Renal cortical epithelial cell (primary cell): Measurements from ENCODE around the gene MAP3K21. TPM values are rescaled to one million over a fixed set of nuclear protein-coding genes. Genes with fewer than 3 reads are reported as not detected.

ENCODE experiments used
- DNase-seq: peaks from one replicate; pipeline ENCODE4 v3.0.0-alpha.2; 2011; ENCODE audit warnings: low read depth
- total RNA-seq: library from RNA; depleted of rRNA; stranded (reverse); fragments of >200 nt; gene quantifications from 2 replicates; pipeline ENCODE4 v1.2.3, GENCODE V29; 2014

Gene MAP3K21
- total RNA-seq, 1 donor from 2014 or later = 24.8 TPM

DNA sequence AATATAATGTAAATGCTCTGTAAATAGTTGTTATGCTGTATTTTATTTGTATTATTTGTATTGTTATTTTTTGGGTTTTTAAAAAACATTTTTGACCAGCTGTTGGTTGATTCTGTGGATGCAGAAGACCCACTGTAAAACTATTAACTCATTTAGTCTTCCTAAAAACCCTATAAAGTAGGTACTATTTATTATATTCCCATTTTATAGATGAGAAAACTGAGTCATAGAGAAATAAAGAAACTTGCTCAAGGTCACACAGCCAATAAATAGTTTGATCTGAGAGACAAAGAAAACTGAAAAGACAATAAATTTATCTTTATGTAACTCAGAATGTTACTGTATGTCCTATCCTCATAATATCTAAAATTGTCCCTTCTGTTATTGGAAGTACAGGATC, 1.2 kb upstream of the MAP3K21 start:
- DNase-seq = no peak

DNA sequence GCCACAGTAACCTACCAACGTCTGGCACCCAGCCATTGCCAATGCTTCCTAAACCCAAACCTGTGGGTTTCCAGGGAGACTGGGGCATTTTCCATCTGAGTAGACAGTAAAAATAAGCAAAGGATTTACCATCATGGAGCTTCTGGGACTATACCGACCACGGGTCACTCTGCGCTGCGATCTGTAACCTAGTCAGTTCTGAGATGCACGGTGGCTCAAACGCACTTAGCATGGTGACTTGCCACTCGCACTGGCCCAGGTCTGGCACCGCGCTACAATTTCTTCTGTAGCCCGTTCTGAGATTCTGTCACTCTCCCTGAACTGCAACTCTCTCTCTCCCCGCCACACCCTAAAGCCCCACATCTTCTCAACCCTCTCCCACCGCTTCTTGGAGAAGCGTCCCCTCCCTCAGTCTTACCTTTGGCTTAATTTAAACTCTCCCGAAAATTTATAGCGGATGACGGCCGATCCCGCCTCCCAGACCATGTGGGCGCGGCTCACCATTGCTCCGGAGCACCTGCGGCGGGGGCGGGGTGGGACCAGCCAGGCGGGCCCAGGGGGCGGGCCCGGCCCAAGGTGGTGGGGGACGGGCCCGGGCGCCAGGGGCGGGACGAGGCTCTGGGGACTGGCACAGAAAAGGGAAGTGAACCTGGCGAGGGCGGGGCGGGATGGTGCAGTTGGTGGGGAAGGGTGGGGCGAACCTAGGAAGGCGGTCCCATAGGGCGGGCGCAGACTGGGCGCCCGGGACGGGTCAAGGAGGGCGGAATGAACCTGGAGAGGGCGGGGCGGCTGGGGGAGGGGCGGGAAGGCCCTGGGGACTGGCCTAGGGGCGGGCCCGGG, 493 bp upstream of the MAP3K21 start:
- DNase-seq = peak; percentile 76

DNA sequence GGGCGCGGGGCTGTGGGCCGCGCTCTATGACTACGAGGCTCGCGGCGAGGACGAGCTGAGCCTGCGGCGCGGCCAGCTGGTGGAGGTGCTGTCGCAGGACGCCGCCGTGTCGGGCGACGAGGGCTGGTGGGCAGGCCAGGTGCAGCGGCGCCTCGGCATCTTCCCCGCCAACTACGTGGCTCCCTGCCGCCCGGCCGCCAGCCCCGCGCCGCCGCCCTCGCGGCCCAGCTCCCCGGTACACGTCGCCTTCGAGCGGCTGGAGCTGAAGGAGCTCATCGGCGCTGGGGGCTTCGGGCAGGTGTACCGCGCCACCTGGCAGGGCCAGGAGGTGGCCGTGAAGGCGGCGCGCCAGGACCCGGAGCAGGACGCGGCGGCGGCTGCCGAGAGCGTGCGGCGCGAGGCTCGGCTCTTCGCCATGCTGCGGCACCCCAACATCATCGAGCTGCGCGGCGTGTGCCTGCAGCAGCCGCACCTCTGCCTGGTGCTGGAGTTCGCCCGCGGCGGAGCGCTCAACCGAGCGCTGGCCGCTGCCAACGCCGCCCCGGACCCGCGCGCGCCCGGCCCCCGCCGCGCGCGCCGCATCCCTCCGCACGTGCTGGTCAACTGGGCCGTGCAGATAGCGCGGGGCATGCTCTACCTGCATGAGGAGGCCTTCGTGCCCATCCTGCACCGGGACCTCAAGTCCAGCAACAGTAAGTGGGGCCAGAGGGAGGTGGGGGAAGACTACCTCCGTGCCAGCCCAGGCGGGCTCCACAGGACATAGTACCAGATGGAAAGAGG, 808 bp downstream of the MAP3K21 start:
- DNase-seq = no peak

DNA sequence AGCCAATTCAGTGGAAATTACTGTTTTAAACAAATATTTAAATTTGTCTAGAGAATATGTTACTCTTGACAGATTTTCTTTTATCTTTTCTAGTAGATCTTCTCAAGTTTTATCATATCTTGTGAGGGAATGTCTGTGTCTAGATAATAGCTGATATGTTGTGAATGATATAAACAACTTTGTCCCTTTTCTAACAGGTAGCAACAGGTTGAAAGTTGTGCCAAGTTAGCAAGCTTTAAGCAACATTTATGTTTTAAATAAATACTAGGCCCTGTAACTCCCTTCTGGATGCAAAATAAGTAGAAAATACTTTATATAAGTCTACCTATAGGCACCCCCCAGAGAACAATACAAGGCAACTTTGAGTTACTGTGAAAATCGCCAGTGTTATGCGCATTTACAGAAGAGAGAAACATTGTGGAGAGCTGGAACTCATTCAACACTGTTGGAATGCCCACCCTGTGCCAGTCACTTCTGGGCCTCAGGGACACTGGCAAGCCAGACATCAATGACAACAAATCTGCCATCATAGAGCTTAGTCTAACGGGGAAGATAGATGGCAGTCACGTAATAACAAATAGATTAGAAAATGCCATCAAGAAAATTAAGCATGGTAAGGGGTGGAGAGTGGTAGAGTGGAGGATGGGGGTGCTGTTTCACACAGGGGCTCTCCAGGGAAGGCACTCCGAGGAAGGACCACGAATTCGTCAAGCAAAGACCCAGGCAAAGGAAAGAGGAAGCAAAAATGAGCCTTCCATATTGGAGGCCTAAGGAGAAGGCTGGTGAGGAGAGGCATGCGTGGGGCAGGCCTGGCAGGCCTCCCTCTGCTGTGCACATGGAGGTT, 4.4 kb downstream of the MAP3K21 start:
- DNase-seq = no peak

DNA sequence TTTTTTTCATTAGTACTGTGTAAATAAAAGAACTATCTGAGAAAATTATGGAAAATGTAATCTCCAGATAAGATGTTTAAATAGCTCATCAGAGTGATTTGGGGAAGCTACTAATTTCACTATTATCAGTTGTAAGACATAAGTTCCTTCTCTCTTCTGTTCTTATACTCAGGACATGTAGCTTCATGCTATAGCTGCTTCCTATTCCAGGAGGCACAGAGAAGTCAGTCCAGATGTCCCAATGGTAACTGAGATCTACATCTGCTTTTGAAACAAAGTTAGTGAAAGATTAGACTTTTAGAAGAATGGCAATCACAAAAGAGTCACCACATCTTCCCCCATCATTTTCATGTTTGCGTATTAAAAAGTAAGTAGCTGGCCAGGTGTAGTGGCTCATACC, 5.6 kb downstream of the MAP3K21 start:
- no peak for DNase-seq

DNA sequence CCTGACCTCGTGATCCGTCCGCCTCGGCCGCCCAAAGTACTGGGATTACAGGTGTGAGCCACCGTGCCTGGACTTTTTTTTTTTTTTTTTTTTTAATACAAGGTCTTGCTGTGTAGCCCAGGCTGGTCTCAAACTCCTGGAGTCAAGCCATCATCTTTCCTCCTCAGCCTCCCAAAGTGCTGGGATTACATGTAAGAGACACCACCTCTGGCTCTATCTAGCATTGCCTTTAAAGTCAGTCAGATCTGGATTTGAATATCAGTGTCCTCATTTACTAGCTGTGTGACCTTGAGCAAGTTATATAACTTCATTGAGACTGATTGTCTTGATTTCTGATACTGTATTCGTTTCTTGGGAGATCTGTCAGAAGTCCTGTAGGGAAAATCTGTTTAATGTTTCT, 6.6 kb downstream of the MAP3K21 start:
- no peak for DNase-seq

DNA sequence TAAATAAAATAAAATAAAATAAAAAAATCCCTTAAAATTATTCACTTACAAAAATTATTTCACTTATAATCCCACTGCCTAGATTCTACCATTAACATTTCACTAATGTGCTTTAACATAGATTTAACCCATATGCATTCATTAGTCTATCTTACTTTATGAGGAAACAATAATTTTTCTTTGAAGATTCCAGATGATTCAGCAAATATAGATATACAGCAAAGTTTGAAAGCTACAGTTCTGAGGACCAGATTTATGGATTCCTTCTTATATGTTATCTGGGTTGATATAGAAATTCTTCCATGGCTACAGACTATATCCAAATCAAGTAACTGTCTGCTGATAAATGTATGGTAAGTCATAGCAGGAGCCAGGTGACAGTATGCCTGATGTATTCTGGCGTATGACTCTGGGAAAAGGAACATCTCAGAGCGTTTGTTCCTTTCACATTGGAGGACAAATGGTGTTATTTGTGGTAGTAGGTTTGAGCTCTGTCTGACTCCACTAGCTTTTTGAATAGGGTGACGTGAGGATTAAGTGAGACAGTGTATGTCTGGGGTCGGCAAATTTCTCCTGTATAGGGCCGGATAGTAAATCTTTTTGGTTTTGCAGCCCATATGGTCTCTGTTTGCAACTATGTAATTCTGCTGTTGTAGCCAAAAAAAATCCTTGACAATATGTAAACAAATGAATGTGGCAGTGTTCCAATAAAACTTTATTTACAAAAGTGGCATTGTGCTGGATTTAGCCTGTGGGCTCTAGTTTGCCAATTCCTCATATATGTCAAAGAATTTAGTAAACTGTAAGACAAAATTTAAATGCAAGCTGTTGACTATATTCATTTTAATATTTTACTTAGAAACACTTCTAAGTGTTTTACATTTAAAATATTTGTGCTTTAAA, 9.3 kb downstream of the MAP3K21 start:
- DNase-seq = no peak

DNA sequence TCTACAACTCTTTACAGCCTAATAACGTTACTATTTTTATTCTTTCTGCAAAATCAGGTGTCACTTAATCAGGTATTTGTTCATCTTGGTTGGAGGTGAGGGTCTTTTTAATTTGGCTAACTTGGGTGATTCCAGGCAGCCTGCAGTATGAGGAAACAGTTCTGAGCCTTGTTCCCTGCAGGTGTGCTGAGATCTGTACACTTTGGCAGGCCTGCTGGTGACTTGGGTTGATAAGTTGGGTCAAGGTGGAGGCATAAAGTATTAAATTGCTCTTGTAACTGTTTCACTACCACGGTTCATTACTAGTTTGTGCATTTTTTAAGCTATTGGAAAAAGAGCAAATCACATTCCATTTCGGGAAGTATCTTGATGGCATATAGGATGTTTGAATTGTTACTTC, 10.0 kb downstream of the MAP3K21 start:
- DNase-seq = no peak

DNA sequence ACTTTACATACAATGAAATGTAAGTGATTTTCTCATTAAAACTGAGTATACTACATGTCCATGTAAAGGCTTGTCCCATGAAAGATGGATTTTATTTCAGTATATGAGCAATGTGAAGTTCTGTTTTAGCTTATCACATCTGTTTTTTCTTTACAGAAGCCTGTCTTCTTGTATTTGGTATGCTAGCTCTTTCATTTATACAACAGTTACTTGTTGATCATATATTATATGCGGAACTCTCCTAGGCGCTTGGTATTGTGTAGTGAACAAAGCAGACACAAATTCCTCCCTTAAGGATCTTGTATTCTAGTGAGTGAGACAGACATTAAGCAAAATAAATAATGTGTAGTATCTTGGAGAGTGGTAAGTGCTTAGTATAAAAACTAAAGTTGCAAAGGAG, 10.6 kb downstream of the MAP3K21 start:
- no peak for DNase-seq

DNA sequence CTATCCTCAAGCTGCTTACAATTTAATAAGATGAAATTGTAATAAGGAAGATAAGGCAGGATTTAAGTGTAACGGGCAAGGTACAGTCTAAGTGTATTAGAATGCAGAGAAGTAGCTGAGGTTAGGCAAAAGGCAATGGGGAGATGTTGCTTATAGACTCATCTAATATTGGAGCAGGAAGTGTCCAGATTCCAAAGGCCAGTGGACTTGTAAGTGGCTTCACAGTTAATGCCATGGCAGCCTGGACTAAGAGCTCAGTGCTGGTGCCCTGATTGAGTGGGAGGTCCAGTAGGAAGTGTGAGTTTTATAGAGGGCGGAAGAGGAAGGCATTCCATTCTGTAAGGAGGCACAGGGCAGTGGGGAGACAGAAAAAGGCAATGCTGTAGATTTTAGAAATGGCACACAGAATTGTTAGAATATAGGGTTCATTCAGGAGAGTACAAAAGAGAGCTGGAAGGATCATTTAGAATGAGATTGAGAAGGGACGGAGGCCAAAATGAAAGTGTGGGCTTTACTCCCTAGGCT, 12.6 kb downstream of the MAP3K21 start:
- no peak for DNase-seq

DNA sequence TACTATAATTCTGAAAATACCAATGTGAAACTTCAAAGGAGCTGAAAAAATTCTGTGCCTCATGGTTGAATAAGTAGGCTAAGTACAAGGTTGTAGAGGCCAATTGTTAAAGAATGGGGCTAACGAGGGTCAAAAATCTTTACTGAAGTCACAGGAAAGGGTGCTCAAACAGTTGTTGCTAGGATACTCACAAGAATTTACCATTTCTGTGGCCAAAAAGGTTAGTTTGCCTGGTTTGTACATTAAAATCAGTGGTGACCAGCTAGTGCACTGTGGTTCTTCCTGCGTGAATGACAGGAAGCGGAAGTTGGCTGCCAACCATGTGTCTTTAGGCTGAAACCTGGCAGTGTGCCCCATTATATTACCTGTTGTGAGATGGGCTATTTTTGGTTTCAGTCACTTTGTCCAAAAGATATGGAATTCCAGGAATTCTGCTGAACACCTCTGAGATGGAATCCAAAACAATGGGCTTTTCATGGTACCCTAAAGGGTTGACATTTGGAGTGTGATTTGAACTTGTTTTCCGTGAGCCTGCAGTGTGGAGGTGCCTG, 13.5 kb downstream of the MAP3K21 start:
- peak; percentile 73 for DNase-seq

DNA sequence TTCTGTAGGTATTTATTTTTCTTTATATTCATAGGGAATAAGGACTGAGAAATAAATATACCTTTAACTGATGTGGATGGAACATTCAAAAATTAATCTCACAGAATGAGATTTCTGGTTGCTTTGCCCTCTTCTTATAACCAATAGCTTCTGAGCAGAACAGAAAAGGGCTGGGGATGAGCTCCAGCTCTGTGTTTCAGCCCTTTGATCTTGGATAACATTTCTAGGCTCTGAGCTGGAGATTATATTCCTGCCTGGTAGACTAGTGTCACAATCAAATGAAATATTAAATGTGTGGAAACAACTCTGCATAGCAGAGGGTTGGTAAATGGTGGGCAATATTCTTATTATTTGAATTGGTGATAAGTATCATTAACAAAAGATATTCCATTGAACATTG, 14.6 kb downstream of the MAP3K21 start:
- no peak for DNase-seq

DNA sequence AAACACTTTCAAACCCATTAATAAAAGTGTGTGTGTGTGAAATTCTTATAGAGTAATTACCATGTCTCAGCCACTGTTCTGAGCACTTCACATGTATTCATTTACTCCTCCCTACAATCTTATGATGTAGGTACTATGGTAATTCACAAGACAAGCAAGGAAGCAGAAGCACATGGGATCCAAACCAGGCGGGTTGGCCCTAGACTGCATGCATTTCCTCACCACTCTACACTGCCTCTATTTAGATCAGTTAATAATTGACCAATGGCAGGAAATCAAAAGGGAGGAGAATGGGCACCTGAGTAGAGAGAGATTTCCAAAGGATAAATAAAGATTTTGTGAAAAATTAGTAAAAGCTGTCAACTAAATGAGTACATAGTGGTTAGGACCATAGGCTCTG, 15.7 kb downstream of the MAP3K21 start:
- DNase-seq = peak; percentile 85

DNA sequence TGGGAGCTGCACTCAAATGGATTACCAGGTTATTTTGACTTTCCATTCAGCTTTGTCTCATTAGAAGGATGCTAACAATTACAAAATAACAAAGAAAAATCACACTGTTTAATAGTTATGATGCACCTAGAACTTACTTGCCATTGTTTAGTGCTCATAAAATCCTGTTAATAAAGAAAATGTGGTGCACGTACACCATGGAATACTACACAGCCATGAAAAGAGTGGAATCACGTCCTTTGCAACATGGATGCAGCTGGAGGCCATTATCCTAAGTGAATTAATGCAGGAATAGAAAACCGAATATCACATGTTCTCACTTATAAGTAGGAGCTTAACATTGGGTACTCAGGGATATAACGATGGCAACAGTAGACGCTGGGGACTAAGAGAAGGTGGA, 19.8 kb downstream of the MAP3K21 start:
- DNase-seq = no peak

DNA sequence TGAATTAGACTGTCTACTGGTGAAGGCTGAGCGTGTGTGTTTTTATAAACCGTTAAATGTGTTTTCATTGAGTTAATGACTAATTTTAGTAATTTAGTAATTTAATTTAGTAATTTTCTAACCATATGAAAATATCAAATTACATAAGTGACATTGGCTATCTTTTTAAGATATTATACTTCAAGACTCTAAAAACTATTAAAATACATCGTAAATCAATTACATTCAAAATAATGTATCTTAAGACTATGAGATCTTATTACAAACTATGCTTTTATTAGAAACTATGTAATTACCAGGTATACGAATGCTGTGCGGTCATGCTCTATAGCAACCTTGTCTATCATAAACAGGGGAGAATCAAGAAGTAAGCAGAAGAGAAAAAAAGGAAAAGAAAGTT, 21.6 kb downstream of the MAP3K21 start:
- no peak for DNase-seq

DNA sequence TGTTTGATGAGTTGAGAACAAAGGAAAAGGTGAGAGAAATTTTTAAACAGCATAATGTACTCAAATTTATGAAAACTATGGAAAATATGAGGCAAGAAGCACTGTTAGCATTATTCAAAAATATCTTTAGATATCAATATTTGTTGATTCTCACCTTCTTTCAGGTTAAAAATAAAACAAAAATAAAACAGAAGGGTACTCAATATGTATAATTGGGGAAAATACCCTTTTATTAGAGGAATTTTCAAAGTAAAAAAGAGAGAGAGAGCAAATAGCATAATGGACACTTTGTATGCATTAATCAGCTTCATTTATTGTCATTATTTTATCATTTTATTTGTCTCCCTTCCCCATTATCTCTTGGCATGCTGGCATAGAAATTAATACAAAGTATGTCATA, 27.5 kb downstream of the MAP3K21 start:
- no peak for DNase-seq

DNA sequence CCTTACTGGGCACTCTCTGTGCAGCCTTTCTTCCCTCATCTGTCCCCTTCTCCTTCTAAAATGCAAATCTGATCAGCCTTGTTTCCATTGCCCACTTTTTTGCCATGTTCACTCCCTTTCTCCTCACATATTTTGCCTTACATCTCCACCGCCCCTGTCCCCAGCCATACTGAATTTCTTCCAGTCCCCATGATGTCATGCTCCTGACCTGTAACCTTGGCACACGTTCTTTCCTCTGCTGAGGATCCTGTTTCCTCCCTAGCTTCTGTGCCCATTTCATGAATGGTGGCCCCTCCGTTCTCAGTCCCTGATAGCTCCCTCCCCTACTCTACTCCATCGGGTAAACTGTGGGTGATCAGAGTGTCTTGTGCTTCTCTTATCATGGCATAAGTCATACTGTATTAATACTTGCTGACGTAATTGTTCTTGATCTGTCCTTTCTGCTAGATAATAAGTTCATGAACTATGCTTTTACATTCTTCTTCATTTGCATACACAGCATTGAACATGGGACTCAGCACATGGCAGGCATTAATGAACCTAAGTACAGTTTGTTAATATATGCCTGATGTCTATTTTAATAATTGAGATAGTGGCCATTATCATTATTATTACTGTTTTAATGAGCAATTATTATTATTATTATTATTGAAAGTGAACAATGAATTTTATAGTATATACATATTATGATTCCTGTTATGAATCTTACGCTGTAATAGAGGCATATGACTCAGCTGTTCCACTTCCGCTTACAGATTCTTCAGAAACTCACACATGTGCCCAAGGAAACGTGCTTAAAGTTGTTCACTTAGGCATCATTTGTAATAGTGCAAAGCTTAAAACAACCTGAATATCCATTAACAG, 28.5 kb downstream of the MAP3K21 start:
- DNase-seq = no peak

DNA sequence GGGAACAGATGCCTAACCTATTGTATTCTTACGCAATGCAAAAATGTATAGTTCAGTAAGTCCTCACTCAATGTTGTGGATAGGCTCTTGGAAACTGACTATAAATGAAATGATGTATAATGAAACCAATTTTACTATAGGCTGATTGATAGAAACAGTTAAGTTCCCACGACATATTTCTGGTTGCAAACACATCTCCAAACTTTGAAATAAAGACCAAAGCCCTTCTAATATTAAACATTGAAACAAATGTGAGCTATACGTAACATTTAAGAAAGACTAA, 29.1 kb downstream of the MAP3K21 start:
- no peak for DNase-seq

DNA sequence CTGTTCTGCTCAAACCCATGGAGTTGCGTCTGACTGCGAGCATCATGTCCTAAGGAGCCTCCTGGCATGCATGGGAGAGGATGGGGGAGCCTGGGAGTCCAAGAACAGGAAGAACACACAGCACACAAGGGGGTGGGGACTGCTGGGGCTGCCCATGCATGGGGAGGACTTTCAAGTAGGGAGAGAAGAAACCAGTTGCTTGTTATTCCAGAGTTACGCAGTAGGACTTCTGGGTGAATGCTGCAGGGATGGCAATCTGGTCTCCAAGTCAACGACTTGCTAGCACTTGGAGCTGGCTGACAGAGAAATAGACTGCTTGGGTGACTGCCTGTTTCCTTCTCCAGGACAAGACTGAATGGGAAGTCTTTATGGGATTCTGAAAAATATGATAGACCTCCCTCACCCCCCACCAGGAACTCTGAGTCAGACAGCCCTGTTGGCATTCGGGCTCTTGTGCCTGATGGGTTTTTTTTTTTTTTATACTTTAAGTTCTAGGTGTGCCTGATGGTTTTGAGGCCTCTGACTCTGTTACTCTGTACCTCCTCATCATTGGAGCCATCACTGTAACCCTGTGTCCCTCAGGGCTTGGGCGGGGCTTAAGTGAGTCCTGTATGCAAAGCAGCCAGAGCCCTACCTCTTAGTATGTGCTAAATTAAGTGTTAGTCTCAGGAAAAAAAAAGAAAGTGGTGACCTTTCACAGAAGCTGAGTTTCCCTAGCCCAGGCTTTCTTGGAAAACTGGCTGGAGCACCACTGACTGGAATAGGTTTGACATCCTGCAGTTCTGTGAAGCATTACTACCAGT, 30.3 kb downstream of the MAP3K21 start:
- DNase-seq = peak; percentile 62
